ENCODE data around the gene ZNF468.
"Not testable (repeated sequence)": the region's sequence is repeated elsewhere in the genome, so short reads cannot be mapped to it uniquely, and the experiment has no call there.

DNA sequence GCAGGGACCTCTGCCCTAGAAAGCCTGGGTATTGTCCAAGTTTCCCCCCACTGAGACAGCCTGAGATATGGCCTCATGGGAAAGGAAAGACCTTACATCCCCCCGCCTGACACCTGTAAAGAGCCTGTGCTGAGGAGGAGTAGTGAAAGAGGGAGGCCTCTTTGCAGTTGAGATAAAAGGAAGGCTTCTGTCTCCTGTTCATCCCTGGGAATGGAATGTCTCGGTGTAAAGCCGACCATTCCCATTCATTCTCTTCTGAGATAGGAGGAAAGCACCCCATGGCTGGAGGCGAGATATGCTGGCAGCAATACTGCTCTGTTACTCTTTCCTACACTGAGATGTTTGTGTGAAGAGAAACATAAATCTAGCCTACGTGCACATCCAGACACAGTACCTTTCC is 10.1 kb downstream of the ZNF468 start:
- TF ChIP-seq, protein P1, sequence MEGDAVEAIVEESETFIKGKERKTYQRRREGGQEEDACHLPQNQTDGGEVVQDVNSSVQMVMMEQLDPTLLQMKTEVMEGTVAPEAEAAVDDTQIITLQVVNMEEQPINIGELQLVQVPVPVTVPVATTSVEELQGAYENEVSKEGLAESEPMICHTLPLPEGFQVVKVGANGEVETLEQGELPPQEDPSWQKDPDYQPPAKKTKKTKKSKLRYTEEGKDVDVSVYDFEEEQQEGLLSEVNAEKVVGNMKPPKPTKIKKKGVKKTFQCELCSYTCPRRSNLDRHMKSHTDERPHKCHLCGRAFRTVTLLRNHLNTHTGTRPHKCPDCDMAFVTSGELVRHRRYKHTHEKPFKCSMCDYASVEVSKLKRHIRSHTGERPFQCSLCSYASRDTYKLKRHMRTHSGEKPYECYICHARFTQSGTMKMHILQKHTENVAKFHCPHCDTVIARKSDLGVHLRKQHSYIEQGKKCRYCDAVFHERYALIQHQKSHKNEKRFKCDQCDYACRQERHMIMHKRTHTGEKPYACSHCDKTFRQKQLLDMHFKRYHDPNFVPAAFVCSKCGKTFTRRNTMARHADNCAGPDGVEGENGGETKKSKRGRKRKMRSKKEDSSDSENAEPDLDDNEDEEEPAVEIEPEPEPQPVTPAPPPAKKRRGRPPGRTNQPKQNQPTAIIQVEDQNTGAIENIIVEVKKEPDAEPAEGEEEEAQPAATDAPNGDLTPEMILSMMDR (IDR thresholded peaks at IDR 0.05): not testable (repeated sequence)
- not testable (repeated sequence) for TF ChIP-seq EZH2 (IDR thresholded peaks at IDR 0.05; ENCODE audit: borderline replicate concordance, insufficient read depth, low read depth, low read length, poor library complexity, severe bottlenecking)
